Ureter (tissue), 1 donor: Measurements from ENCODE around the gene HNRNPA2B1. TPM values are rescaled to one million over a fixed set of nuclear protein-coding genes. Genes with fewer than 3 reads are reported as not detected.
"Not testable (repeated sequence)": the region's sequence is repeated elsewhere in the genome, so short reads cannot be mapped to it uniquely, and the experiment has no call there.

Experiments
- DNase-seq: peaks from one replicate; pipeline ENCODE4 v3.0.0-alpha.2; 2020; ENCODE audit warnings: low spot score
- total RNA-seq: library from RNA; stranded (reverse); gene quantifications from one replicate; pipeline ENCODE4 v1.2.4, GENCODE V29; 2023
- donor health status: DM: yes; HTN: yes; CAD: no.

The HNRNPA2B1 gene
- total RNA-seq, 1 donor from 2014 or later = 409 TPM

DNA sequence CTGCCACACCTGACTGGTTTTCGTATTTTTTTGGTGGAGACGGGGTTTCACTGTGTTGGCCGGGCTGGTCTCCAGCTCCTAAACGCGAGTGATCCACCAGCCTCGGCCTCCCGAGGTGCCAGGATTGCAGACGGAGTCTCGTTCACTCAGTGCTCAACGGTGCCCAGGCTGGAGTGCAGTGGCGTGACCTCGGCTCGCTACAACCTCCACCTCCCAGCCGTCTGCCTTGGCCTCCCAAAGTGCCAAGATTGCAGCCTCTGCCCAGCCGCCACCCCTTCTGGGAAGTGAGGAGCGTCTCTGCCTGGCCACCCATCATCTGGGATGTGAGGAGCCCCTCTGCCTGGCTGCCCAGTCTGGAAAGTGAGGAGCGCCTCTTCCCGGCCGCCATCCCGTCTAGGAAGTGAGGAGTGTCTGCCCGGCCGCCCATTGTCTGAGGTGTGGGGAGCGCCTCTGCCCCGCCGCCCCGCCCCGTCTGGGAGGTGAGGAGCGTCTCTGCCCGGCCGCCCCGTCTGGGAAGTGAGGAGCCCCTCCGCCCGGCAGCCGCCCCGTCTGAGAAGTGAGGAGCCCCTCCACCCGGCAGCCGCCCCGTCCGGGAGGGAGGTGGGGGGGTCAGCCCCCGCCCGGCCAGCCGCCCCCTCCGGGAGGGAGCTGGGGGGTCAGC is 52.8 kb downstream of the HNRNPA2B1 start:
- not testable (repeated sequence) for DNase-seq

DNA sequence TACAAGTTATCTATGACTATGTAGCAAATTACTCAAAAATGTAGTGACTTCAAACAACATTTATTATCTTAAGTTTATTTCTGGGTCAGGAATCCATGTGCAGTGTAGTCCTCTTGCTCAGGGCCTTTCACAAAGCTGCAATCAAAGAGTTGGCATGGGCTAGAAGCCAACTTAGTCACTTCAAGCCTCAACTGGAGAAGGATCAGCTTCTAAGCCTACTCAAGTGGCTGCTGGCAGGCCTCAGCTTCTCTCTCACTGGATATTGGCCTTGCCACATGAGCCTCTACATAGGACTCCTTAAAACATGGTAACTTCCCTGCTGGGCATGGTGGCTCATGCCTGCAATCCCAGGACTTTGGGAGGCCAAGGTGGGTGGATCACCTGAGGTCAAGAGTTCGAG is 53.5 kb downstream of the HNRNPA2B1 start:
- DNase-seq = no peak

- no peak for DNase-seq
Measured at GRCh38 chr7:26145238-26145637, 55.3 kb downstream of the HNRNPA2B1 start.

GRCh38 chr7:26144184-26145080 is 56.1 kb downstream of the HNRNPA2B1 start:
- DNase-seq = no peak

DNA sequence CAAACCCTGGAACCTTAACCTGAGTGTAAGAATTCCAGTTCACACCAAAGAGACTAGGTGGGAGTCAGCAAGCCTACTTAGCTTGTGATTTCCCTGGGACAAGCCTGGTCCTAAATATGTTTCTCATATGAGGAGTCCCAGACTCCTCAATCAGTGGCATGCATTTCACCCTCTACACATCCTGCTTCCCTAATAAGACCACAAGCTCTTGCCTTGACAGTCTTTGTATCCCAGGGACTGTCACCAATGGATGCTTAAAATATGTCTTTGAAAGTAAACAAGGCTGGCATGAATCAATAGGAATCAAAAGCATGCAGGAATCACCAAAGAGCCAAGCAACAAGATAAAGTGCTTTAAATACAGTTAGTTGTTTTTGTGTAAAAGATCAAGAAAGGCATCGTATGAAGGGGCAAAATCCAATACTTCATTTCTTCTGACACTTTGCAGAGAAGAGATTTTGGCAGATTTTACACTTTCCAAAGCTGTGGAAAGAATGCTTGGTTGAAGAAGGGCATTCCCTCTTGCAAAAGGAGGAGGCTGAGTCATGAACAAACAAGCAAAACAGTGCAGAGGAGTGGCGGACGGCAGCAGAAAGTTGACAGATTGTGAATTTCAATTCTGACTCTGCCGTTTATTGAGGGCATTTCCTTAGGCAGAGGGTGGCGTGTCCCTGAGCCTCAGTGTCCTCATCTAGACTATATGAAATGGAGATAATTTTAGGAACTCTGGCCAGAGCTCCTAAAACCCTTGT is 57.1 kb downstream of the HNRNPA2B1 start:
- DNase-seq = no peak

GRCh38 chr7:26141077-26141476 is 59.5 kb downstream of the HNRNPA2B1 start:
- no peak for DNase-seq

DNA sequence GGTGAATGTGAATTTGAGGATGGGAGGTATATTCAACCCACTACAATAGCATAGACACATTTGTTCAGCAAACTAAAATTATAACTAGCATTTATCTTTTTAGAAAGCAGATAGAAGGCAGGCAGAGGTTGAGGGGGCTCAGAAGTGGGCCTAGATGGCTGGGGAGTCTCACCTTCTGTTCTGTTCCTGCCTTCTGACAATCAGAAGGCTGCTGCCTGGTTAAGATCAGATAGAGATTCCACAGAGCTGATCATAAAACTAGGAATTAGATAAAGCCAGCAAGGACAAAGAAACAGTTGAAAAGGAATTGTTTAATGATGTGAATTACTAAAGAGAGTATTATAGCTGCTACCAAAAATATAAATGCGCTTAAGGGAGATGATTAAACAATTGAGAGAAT is 60.2 kb downstream of the HNRNPA2B1 start:
- no peak for DNase-seq

Other genes starting within 250 kb of the HNRNPA2B1 start
- gene NFE2L3, start 48.5 kb downstream of the HNRNPA2B1 start, total RNA-seq = 6.3 TPM
- 87.0 TPM for gene CBX3, start 999 bp upstream of the HNRNPA2B1 start, total RNA-seq
- 2.6 TPM for gene SNX10, start 91.1 kb upstream of the HNRNPA2B1 start, total RNA-seq